Liver (tissue), 3 donors: Measurements from ENCODE around the gene RNF112.

Source experiments
- ATF3 ChIP-seq: IDR thresholded peaks from 2 replicates; pipeline ENCODE4 v1.6.1; 2016; ENCODE audit warnings: antibody characterized with exemption
- CTCF ChIP-seq: fragments of 150-350 bp; IDR thresholded peaks from 2 replicates; pipeline ENCODE4 v1.5.1; 2017; ENCODE audit warnings: improper control_type of control experiment, low read depth, low read length; ENCODE audit not compliant: missing input control
- EGR1 ChIP-seq, 2 donors: IDR thresholded peaks; 2 replicates each; pipeline ENCODE4 v1.6.1; 2016 to 2018; ENCODE audit warnings: antibody characterized with exemption in 2 of 2, low read depth in 2 of 2
- HNF4A ChIP-seq, 2 donors: conservative IDR thresholded peaks; 2 replicates each; pipeline ENCODE4 v1.6.1; 2016; ENCODE audit warnings: antibody characterized with exemption in 2 of 2, mild to moderate bottlenecking in 2 of 2
- HNF4G ChIP-seq: IDR thresholded peaks from 2 replicates; pipeline ENCODE4 v1.6.1; 2016; ENCODE audit warnings: antibody characterized with exemption
- JUND ChIP-seq, 2 donors: IDR thresholded peaks; 2 replicates each; pipeline ENCODE4 v1.6.1; 2016; ENCODE audit warnings: antibody characterized with exemption in 2 of 2
- NR2F2 ChIP-seq: IDR thresholded peaks from 2 replicates; pipeline ENCODE4 v1.6.1; 2016; ENCODE audit warnings: antibody characterized with exemption
- RAD21 ChIP-seq, 2 donors: IDR thresholded peaks; 2 replicates each; pipeline ENCODE4 v1.6.1; 2016; ENCODE audit warnings: antibody characterized with exemption in 2 of 2, mild to moderate bottlenecking in 2 of 2
- REST ChIP-seq: IDR thresholded peaks from 2 replicates; pipeline ENCODE4 v1.6.1; 2016; ENCODE audit warnings: antibody characterized with exemption, mild to moderate bottlenecking
- SP1 ChIP-seq: IDR thresholded peaks from 2 replicates; pipeline ENCODE4 v1.6.1; 2018; ENCODE audit warnings: antibody characterized with exemption, mild to moderate bottlenecking
- TAF1 ChIP-seq: conservative IDR thresholded peaks from 2 replicates; pipeline ENCODE4 v1.6.1; 2016; ENCODE audit warnings: antibody characterized with exemption, mild to moderate bottlenecking
- ZBTB33 ChIP-seq: IDR thresholded peaks from 2 replicates; pipeline ENCODE4 v1.6.1; 2016; ENCODE audit warnings: antibody characterized with exemption
- donor health status: healthy.
- donor health status: healthy.

GRCh38 chr17:19388791-19389785 is 21.9 kb upstream of the RNF112 start:
- TF ChIP-seq CTCF: no peak
- no peak for TF ChIP-seq HNF4A (conservative IDR thresholded peaks at IDR 0.05)
- TF ChIP-seq ZBTB33: no peak
- TF ChIP-seq RAD21 (IDR thresholded peaks at IDR 0.05): no peak
- no peak for TF ChIP-seq EGR1 (IDR thresholded peaks at IDR 0.05; ENCODE audit: low read depth in 2 of 2)
- TF ChIP-seq TAF1: no peak
- no peak for TF ChIP-seq SP1
- no peak for TF ChIP-seq NR2F2
- TF ChIP-seq HNF4G: no peak
- TF ChIP-seq REST: no peak
- TF ChIP-seq JUND (IDR thresholded peaks at IDR 0.05): no peak
- no peak for TF ChIP-seq ATF3
